NCI-H82 treated with DMSO at 0.1 percent for 48 hours (cell line): ENCODE results near the gene ZNF736.
"Not testable (repeated sequence)": the region's sequence is repeated elsewhere in the genome, so short reads cannot be mapped to it uniquely, and the experiment has no call there.

Source experiments
- DNase-seq: peaks from one replicate; lab custom pipeline; 2025; ENCODE audit not compliant: unreplicated experiment; lab: John Stamatoyannopoulos, UW

Gene ZNF736

GRCh38 chr7:64313740-64314491 lies at the start of gene ZNF736:
Gene ZNF736, plus strand, starts transcription at chr7:64313961. Its CDS starts 190 bp downstream, at chr7:64314151.
- peak; percentile 90 for DNase-seq

- DNase-seq: no peak
Measured at GRCh38 chr7:64266341-64266919, 47.3 kb upstream of the ZNF736 start.

GRCh38 chr7:64277630-64278029 lies 36.1 kb upstream of the ZNF736 start:
- no peak for DNase-seq

GRCh38 chr7:64294701-64295420 lies 18.9 kb upstream of the ZNF736 start:
- no peak for DNase-seq

GRCh38 chr7:64297418-64297817 lies 16.3 kb upstream of the ZNF736 start:
- not testable (repeated sequence) for DNase-seq

GRCh38 chr7:64300641-64301405 lies 12.9 kb upstream of the ZNF736 start:
- no peak for DNase-seq

- DNase-seq: peak; percentile 89
Measured at GRCh38 chr7:64307254-64308015, 6.3 kb upstream of the ZNF736 start.

GRCh38 chr7:64308016-64308270 lies 5.8 kb upstream of the ZNF736 start:
- DNase-seq: no peak

- no peak for DNase-seq
Measured at GRCh38 chr7:64310426-64310825, 3.3 kb upstream of the ZNF736 start.

- DNase-seq: no peak
Measured at GRCh38 chr7:64312826-64313225, 935 bp upstream of the ZNF736 start.

- DNase-seq: no peak
Measured at GRCh38 chr7:64314566-64314965, 805 bp downstream of the ZNF736 start.

- DNase-seq: not testable (repeated sequence)
Measured at GRCh38 chr7:64316031-64316742, 2.4 kb downstream of the ZNF736 start.

GRCh38 chr7:64320547-64321513 lies 7.1 kb downstream of the ZNF736 start:
- DNase-seq: no peak

- DNase-seq: not testable (repeated sequence)
Measured at GRCh38 chr7:64324166-64324565, 10.4 kb downstream of the ZNF736 start.

- not testable (repeated sequence) for DNase-seq
Measured at GRCh38 chr7:64348713-64349210, 35.0 kb downstream of the ZNF736 start.

- DNase-seq: no peak
Measured at GRCh38 chr7:64359543-64359942, 45.8 kb downstream of the ZNF736 start.

GRCh38 chr7:64371116-64371515 lies 57.4 kb downstream of the ZNF736 start:
- DNase-seq: no peak

- no peak for DNase-seq
Measured at GRCh38 chr7:64373017-64373416, 59.3 kb downstream of the ZNF736 start.

- DNase-seq: no peak
Measured at GRCh38 chr7:64400401-64400800, 86.6 kb downstream of the ZNF736 start.
